HG03108 (cell line): ENCODE results near the gene TMA7.
A peak's percentile ranks its signal among the peaks of the same experiment; 100 is the strongest.
"Not testable (repeated sequence)": the region's sequence is repeated elsewhere in the genome, so short reads cannot be mapped to it uniquely, and the experiment has no call there.

ENCODE experiments used
- ATAC-seq: cut with Tn5 transposase; IDR thresholded peaks from one replicate; pipeline ENCODE4 v1.9.1; 2021; ENCODE audit warnings: moderate library complexity; ENCODE audit not compliant: unreplicated experiment

The TMA7 gene

DNA sequence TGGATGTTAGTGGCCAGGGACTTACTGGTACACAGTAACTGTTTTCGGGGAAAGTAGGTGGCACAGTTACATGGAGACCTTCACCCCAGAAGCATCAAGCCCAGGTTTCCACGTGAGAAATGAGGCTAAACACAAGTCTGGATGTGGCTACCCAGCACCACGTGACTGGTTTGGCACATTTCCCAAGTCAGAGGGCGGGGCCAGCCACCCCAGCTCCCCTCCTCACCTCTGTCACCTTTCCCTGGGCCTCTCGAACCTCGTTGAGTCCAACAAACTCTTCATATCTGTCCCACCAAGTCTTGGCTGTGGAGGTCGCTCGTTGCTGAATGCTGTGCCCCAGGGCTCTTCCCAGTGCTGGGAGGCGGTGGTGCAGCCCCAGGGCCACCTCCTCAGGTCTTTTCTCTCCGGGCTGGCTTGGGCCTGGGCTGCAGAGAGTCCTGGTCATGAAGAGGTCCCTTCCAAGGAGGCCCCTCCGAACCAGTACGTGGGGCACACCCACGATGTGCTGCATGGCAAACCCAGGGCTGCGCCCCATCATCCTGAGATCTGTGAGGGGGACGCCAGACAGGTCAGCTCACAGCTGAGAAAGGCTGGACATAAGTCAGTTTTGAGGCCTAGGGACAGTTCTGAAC lies 5.3 kb upstream of the TMA7 start:
- no peak for ATAC-seq

DNA sequence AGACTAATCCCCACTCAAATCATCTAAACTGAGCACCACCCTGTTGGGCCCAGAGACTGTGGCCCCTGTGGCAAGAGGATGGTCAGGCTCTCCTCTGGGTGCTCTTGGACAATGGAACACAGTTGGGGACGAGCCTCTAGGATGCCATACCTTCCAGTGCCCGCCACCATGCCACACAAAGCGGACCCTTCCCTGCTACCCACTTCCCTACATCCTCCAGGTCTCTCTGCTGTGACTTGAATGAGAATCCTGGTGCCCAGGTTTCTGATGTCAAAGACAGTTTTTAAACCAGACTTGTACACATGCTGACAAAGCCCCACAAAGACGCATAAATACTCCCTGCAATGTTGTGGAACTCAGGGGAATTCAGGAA lies 4.8 kb upstream of the TMA7 start:
- ATAC-seq: no peak

DNA sequence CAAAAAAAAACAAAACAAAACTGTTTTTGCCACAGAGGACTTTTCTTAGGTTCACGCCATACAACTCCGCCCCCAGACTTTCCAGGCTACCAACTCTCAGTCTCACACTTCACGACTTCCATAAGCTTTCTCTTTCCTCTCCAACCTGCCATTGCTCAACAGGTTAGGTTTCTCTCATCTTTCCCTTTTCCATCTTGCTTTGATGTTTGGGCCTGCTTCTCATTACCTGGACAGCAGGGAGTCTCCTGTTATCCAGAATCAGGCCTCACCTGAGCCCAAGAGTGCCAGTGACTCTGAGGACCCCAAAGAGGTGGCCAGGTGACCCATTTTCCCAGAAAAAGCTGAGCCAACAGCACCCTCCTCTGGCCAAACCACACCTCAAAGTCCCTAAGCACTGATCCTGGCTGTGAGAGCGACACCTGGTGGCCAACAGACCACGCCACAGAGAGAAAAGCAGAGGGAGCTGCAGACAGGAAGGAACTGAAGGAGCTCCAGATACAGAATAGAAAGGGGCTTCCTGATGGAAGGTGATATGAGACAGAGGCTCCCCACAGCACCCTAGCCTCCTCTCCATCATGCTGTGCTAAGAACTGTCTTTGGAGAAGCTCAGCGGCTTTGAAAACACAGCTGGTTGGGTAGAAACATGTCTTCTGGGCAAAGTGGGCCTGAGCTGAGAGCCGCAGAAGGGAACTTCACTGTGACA lies 4.1 kb upstream of the TMA7 start:
- no peak for ATAC-seq

DNA sequence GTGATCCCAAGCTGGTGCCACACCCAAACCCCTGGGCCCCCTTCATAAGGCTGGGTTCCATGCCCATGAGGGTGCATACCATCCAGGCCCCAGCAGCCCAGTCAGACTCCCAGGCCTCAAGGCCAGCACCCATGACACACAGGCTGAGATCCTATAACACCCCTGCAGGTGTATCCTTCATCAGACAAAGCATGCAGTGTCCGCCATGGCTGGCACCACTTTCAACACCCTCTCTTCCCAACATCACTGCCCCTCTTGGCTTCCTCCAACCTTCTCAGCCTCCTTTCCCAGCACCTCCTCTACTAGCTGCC lies 3.6 kb upstream of the TMA7 start:
- no peak for ATAC-seq

DNA sequence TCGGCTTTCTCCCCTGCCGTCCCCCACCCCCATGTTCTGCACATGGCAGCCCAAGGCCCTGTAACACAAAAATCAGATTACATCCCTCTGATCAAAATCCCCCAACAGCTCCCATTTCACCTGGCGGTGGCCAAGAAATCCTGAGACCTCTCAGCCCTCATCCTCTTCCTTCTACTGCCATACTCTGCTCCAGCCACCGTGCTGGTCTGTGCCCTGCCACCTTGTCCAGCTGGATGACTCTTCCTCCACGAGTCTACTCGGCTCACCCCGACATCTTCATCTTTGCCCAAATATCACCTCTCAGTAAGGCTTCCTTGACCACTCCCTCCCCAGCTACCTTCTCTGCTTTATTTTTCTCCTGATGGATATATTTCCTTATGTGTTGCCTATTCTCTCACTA lies 3.2 kb upstream of the TMA7 start:
- no peak for ATAC-seq

DNA sequence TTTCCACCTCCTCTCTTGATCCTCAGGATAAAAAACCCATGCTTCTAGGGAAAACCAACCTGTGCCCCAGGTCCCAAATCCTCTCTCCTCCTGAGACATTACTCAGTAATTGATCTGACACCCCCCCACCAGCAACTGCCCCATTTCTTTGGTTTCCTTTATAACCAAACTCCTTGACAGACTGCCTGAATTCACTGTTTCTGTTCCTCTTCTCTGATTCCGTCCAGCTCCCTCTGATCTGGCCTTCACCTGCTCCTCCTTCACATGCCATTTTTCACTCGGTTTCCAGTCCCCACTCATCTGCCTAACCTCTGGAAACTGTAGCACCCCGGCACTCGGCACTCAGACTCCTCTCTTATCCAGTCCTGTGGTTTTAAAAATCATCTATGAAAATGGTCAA lies 2.2 kb upstream of the TMA7 start:
- no peak for ATAC-seq

DNA sequence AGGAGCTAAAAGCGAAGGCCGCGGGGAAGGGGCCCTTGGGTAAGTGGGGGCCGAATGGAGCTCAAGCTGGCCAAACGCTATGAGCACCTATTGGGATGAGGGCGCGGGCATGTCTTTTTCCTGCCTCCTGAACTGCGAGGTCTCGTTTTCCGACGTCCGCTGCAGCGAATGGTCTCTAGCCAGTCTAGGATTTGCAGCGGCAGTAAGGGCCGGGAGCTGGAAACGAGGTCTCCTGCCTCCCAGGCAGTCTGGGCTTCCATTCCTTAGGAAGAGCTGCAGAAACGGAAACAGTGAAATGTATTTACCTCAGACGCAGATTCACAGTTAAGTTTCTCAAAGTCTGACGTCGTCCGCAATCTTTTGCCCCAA lies 517 bp downstream of the TMA7 start:
- no peak for ATAC-seq

DNA sequence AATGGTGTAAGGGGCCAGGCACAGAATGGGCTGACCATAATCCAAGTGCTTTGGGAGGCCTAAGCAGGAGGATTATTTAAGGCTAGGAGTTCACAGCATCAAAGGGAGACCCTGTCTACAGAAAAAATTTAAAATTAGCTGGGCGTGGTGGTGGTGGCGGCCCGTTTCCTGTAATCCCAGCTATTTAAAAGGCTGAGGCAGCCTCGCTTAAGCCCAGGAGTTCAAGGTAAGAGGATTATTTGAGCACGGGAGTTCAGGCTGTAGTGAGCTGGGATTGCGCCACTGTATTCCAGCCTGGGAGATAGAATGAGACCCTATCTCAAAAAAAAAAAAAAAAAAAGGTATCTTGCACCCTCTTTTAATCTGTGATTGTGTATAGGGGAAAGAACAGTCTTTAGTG lies 1.9 kb downstream of the TMA7 start:
- no peak for ATAC-seq

DNA sequence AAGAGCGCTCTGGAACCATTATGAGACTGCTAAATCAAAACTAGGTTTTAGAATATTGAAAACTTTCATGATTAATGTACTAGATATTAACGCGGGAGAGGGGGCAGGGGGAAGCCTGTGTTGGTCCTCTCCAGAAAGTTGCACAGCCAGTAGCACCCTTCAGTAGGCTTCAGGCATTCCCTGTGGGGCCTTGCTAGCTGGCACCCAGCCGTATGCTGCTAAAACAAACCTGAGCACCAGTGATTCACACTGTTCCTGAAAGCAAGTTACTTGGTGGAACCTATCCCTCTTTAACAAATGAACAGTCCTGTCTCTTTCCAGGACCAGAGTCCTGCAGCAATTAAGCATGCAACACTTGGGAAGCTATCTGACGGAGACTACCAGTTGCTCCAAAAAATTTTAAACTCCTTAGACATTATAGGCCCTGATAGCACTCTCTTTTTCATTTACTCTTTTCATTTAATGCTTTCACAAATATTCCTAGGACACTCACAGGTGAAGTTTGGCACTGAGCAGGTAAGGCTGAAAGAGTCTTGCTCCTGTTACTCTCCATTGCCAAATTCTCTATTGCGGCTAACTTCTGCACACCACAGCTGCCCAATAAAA lies 5.3 kb downstream of the TMA7 start:
- ATAC-seq: no peak

DNA sequence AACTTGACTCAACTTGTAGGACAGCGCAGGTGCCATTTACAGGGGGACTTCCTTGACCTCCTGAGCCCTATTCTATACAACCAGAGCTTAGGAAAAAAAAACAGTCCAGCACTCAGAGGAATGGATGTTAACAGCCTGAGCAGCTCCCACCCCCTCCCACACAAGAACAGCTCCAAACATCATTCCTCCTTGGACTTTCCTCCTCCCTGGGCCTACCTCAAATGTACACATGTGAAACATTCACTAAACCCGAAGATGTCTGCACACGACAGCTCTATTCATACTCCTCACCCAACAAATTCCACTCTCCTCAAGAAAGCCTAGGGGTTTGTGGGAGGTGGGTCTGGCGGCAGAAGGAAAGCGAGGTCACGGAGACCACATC lies 6.0 kb downstream of the TMA7 start:
- ATAC-seq: no peak

DNA sequence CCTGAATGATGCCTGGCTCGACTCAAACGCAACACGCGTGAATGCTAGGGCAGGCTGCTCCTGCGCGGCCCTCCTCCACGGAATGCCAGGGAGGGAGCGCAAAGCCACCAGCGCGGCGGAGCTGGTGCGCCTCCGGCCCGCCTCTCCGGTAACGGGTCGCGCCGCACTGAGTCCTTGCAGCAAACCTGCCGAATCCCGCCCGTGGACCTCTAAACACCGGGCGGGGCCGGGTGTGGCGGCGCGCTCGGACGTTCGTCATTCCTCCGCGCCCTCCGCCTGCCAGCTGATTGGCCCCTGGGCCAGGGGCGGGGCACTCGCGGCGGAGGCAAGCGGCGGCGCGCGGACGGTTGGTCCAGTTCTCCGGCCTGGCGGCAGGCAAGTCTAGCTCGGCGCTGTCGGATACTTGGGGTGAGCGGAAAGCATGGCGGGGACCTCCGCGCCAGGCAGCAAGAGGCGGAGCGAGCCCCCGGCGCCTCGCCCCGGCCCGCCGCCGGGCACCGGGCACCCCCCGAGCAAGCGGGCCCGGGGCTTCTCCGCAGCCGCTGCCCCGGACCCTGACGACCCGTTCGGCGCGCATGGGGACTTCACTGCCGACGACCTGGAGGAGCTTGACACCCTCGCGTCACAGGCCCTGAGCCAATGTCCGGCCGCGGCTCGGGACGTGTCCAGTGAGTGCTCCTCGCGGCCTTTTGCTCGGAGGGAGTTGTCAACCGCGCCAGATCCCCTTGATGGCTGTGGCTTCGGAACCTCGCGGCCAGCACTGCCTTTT lies 6.6 kb downstream of the TMA7 start, which contains the start of gene ATRIP:
TSS of gene ATRIP (plus strand) at position 313 of the 769 bp plus-strand sequence. CDS start at position 422, 109 bp downstream.
- peak; percentile 78 for ATAC-seq

DNA sequence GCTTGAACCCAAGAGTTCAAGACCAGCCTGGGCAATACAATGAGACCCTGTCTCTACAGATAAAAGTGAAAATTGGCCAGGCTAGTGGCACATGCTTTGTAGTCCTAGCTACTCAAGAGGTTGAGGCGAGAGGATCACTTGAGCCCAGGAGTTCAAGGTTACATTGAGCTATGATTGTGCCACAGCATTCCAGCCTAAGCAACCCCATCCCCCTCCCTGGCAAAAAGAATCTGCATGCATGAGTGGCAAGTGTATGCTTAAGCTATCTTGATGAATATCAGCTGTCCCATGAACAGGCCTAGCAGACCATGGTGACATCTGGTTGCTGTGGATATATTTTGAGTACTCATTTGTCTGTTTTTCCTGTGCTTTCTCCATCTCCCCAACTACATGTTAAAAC lies 11.2 kb downstream of the TMA7 start:
- no peak for ATAC-seq

DNA sequence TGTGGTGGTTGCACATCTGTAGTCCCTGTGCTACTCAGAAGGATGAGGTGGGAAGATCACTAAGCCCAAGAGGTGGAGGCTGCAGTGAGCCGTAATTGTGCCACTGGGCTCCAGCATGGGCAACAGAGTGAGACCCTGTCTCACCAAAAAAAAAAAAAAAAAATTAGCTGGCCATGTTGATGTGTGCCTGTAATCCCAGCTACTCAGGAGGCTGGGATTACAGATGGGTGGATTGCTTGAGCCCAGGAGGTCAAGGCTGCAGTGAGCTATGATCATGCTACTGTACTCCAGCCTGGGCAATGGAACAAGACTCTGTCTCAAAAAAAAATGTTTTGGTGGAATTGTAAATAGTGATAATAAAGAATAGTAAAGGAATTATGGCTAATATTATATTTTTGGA lies 16.4 kb downstream of the TMA7 start:
- ATAC-seq: no peak

DNA sequence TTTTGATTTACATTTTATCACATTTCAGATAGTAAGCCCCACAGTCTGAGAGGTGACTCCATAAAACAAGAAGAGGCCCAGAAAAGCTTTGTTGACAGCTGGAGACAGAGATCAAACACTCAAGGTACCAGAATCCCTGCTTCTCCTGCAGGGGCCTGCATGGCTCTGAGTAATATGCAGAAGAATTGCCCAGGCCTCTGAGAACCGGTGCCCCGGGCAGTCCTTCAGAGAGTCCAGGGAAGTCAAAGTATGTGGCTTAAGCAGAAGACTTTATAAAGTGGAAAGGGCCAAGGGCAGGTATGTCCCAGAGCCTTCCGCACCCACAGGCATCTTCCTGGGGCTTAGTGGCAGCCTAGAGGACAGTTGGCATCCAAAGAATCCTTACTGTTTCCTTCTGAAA lies 19.3 kb downstream of the TMA7 start:
- ATAC-seq: no peak

DNA sequence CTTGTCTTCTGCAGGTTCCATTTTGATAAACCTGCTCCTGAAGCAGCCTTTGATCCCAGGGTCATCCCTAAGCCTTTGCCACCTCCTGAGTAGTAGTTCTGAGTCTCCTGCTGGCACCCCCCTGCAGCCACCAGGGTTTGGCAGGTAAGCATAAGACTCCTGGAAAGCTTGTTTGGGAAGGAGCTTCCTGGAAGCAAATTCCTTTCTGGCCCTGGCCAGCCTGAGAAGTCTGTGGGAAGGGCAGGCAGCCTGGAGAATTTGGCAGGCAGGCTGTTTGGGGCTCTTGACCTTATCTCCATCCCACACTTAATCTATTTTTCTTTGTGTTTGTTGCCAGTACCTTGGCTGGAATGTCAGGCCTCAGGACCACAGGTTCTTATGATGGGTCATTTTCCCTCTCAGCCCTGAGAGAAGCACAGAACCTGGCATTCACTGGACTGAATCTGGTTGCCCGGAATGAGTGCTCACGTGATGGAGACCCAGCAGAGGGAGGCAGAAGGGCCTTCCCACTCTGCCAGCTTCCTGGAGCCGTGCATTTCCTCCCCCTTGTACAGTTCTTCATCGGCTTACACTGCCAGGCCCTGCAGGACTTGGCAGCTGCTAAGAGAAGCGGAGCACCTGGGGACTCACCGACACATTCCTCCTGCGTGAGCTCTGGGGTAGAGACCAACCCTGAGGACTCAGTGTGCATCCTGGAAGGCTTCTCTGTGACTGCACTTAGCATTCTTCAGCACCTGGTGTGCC lies 19.9 kb downstream of the TMA7 start:
- no peak for ATAC-seq

DNA sequence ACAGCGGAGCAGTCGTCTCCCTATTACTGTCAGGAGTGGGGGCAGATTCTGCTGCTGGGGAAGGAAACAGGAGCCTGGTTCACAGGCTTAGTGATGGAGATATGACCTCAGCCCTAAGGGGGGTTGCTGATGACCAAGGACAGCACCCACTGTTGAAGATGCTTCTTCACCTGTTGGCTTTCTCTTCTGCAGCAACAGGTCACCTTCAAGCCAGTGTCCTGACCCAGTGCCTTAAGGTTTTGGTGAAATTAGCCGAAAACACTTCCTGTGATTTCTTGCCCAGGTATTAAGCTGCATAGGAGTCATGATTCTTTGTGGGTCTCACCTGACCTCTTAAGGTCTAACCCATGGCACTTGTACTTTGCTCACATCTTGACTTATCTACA lies 20.5 kb downstream of the TMA7 start:
- ATAC-seq: no peak

DNA sequence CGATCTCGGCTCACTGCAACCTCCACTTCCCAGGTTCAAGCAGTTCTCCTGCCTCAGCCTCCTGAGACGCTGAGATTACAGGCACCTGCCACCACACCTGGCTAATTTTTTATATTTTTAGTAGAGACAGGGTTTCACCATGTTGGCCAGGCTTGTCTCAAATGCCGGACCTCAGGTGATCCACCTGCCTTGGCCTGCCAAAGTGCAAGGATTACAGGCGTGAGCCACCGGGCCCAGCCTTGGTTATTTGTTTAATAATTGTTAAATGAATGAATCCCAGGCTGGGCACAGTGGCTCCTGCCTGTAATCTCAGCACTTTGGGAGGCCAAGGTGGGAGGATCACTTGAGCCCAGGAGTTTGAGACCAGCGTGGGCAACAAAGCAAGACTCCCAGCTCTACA lies 21.7 kb downstream of the TMA7 start:
- ATAC-seq: not testable (repeated sequence)

DNA sequence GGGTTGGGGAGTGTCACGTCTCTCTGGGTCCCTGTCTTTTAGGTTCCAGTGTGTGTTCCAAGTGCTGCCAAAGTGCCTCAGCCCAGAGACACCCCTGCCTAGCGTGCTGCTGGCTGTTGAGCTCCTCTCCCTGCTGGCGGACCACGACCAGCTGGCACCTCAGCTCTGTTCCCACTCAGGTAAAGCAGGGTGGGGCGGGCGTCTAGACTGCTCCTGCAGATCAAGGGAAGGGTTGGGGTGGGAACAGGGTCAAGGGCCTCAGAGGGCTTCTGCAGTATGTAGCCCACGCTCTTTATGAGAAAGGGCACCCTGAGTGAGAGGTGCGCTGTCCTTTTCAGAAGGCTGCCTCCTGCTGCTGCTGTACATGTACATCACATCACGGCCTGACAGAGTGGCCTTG lies 23.6 kb downstream of the TMA7 start:
- ATAC-seq: no peak

DNA sequence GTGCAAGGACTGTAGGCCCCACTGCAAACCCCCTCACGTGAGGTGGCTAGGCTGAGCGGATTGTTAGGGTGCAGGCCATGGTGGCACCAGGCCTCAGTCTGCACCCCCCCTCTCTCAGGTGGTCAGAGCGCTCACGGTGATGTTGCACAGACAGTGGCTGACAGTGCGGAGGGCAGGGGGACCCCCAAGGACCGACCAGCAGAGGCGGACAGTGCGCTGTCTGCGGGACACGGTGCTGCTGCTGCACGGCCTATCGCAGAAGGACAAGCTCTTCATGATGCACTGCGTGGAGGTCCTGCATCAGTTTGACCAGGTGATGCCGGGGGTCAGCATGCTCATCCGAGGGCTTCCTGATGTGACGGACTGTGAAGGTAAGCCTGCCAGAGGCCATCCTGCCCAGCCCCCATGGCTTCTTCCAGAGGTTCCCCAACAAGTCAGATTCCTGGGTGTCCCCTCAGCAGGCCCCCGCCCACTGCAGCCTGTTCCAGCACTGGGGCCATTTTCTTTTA lies 24.7 kb downstream of the TMA7 start:
- no peak for ATAC-seq

DNA sequence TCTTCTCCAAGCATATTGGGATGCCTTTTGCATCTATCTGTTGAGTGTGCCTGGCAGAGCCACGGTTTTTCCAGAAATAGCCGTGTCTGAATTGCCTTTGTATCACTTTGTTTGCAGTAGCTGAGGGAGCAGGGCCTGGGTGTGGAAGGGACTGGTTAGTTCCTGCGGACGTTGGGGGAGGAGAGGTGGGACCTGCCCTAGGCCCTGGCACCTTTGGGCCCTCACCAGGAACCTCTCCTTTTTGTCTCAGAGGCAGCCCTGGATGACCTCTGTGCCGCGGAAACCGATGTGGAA lies 25.1 kb downstream of the TMA7 start:
- no peak for ATAC-seq
